ENCODE data around the gene TOR4A.
"Not testable (repeated sequence)": the region's sequence is repeated elsewhere in the genome, so short reads cannot be mapped to it uniquely, and the experiment has no call there.

The TOR4A gene

DNA sequence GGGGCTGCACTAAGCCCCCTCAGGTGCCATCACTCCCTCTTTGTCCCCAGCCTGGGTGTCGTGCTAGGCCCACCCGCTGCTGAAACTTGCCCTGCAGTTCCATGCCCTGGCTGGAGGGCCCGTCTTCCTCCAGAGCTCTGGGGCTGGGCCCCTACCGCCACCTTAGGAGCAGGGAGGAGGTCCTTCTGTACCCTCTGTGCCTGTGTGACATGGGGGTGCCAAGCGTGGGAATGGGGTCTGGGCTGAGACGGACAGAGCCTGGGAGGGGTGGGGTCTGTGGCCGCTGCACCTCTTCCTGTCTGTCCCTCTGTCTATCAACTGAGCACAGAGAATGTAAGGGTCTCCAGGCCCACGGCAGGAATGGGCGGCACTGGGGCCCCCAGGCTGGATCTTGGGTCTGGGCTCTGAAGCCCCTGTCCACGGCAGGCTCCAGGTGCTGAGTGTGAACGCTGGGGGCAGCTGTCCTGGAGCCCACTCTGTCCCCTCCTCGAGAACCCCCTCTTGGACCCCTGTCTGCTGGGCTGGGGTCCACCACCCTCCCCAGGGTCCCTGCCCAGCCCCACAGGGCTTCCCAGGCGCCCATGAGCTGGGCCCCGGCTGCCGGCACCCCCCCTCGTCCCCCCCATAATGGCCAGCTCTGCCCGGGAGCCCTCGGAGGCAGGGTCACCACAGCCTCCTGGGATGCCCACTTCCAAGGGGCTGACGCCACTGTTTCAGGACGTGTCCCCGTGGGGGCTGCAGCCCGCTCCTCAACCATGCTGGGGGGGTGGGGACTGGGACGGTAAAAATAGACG lies 40.4 kb downstream of the TOR4A start:
- no peak for DNase-seq (ENCODE audit: low read depth)

DNA sequence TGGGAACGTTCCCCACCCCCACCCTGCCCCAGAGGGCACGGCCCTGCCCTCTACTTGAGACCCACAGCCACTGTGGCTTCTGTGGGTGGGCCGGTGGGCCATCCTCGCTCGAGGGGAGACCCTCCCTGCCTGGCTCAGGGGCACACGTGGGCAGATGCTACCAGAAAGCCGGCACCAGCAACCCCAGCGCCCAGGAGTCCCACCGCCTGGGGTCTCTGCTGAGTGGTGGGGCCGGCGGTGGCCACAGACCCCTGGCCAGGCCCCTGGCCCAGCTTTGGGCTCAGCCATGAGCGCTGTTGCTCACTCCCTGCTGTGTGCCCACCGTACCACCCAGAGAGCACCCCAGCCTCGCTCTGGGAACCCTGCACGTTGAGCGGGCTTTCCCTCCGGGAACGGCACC lies 41.1 kb downstream of the TOR4A start:
- DNase-seq (ENCODE audit: low read depth): no peak

DNA sequence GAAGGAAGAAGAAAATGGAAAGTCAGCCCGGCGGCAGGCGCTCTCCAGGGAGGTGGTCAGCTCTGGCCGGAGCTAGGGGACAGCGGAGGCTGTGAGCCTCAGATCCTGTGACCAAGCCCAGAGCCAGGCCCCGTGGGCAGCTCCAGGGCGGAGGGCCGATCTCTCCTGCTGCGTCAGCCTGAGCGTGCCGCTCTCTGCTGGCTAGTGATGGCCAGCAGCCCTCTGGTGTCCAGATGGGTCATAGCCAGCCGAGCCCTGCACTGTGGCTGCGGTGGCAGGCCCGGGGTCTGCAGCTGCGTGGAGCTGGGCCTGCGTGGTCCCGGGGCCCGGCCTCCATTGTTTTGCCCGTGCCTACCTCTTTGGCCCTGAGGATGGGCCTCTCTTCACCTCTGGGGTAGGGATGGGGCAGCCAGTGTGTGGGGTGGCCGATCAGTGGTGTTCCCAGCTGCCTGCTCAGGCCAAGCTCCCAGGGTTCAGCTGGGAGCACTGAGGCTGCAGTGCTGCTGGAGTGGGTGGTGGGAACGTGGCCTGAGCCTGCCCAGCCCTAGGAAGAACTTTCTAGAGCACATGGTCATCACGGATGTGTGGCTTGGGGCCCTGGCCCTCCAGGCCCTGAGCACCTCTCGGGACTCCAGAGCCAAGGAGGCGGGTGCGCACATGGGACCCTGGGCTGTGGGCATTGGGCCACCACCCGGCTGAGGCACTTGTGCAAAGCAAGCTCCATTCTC lies 41.6 kb downstream of the TOR4A start:
- no peak for DNase-seq (ENCODE audit: low read depth)

DNA sequence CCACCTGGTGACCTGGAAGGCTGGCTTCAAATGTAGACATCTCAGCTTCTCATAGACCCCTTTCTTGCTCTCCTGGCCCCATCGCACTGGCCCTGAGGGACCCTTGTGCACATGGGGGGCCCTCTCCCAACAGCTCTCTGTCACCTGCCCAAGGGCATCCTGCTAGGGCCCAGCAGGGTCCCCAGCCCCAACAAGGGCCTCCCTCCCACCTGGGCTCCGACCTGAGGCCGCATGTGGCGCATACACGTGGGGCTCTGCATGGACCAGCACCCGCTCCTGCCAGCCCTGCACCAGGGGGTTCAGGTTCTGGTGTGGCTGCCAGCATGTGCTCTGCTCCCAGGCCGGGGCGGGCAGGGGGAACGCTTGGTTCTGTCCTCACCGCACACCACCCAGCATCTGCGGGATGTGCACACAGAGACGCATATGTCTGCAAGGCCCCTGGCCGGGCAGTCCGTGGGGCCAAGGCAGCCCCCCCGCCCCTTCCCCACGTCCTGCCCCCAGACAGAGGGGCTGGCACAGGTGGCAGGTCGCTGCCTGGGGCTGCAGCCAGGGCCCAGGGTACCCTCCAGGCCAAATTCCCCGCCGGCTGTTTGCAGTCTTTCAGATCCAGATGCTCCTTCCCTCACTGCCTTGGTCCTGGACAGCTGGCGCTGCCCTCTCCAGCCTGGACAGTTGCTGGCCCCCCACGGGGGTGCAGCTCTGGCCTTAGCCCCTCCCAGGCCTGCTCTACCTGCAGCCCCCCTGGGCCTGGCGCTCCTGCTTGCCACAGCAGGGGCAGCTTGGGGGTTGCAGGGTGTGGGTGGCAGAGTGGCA lies 42.4 kb downstream of the TOR4A start:
- no peak for DNase-seq (ENCODE audit: low read depth)

DNA sequence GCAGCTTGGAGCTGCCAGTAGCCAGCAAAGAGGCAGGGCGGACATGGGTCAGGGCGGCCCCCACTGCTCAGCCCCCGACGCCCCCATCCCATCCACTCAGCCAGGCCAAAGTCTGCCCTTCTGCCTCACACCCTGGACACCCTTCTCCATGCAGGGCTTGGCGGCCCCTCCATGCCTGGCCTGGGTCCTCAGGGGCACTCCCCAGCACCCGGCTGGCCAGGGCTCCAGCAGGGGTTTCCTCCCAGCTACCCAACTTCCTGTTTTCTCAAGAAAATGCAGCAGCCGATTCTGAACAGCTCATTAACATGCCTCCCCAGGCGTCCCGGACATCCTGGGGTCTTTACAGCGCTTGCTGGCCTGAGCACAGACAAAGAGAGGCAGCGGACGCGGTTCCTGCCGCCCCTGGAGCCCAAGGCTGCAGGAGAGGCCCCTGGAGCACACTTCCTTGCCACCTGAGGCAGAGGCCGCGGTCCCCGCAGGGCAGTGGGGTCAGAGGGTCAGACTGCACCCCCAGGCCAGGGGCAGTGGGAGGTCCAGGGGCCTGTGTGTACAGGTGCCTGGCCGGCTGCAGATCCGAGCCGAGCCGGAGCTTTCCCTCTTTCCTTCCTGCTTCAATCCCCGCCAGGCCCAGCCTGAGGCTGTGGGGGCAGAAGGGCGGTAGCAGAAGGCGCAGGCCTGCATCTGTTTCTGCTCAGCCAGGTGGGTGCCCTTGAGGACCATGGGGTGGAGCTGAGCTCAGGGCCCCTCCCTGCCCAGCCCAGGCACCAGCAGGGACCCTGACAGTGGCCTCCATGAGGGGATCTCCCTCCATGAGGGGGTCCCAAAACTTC lies 43.2 kb downstream of the TOR4A start:
- DNase-seq (ENCODE audit: low read depth): no peak

DNA sequence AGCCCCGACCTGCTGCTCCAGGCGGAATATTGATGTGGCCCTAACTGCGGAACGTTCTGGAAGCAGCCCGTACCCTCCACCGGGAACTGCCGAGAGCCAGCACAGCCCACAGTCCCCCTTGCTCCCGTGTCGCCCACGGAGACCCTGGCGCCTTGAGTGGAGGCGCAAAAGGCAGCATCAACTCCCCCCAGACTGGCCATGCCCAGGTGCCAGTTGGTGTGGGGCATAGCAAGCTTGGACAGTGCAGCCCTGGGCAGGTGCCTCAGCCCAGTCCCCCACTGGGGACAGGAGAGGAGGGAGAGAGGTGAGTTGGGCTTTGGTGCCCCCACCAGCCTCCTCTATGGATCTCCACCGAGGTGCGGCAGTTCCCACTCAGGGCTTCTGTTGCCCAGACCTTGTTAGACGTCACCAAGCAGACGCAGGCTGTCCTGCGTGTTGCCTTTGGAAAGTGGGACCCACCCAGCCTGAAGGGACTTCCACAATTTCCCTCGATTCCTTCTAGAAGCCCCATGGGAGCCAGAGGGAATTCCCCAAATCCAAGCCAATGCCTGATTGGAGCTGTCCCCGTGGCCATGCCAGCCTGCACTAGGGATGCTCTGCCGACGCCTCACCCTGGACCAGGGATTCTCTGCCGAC lies 44.3 kb downstream of the TOR4A start:
- no peak for DNase-seq (ENCODE audit: low read depth)

DNA sequence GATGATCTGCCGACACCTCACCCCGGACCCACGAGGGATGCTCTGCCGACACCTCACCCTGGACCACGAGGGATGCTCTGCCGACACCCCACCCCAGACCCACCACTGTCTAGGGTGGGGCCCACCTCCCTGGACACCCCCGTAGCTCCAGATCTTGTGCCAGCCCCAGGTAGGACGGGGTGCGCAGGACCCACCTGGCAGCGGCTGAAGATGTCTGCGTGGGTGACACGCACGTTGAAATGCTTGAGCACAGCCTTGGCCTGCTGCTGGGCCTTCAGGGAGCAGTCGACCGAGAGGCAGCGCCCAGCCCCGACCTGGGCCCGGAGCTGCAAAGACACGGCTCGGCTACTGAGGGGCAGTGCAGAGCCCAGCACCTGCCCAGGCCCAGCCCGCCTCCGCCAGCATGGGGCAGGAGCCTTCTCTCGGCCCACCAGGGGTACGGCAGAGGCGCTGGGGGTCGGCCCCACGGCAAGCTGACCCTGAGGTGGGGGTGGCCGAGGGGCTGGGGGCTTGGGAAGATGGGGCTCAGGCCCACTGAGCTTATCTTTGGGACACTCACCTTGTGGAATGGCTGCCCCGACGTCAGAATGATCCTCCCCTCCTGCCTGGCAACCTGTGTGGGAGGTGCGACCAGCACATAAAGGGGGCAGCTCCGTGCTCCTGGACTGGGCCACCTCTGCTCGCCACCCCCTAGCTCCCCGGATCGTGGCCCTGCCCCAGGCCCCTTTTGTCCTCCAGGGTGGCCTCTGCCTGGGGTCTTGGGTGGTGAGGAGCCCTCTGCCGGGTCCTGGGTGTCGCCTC lies 46.2 kb downstream of the TOR4A start:
- no peak for DNase-seq (ENCODE audit: low read depth)

DNA sequence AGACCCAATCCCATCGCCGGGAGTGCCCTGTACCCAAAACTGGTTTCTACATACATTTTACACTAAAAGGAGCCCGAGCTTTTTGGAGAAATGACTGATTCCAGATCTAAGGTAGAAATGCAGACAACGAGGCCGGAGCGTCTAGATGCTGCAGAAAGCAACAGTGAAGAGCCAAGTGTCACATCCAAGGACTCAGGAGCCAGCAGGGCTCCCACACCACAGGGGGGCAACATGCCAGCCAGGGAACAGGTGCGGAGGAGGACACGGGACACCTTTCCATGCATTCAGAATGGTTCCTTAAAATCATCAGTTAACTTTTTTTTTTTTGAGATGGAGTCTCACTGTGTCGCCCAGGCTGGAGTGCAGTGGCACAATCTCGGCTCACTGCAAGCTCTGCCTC lies 47.6 kb downstream of the TOR4A start:
- no peak for DNase-seq (ENCODE audit: low read depth)

DNA sequence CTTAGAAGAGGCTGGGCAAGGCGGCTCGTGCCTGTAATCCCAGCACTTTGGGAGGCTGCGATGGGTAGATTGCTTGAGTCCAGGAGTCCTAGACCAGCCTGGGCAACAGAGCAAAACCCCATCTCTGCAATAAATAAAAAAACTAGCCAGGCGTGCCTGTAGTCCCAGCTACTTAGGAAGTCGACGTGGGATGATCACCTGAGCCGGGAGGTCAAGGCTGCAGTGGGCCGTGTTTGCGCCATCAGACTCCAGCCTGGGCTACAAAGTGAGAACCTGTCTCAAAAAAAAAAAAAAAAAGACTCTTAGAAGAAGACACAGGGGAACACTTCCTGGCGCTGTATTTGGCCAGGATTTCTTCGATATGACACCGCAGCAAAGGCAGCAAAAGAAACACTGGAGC lies 48.3 kb downstream of the TOR4A start:
- DNase-seq (ENCODE audit: low read depth): no peak

DNA sequence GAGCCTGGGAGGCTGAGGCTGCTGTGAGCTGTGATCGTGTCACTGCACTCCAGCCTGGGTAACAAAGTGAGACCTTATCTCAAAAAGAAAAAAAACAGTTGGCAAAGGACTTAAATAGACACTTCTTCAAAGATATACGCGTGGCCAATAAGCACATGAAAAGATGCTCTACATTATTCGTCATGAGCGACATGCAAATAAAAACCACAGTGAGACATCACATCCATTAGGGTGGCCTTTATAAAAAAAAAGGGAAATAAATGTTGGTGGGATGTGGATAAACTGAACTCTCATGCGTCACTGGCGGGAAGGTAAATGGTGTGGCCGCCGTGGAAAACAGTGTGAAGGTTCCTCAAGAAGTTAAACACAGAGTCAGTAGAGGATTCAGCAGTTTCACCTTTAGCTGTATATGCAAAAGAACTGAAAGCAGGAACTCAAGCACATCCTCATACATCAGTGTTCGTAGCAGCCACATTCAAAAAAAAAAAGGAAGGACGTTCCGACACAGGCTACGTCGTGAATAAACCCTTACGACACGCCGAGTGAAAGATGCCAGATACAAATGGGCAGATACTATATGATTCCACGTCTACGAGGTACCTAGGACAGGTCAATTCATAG lies 49.0 kb downstream of the TOR4A start:
- DNase-seq (ENCODE audit: low read depth): no peak

DNA sequence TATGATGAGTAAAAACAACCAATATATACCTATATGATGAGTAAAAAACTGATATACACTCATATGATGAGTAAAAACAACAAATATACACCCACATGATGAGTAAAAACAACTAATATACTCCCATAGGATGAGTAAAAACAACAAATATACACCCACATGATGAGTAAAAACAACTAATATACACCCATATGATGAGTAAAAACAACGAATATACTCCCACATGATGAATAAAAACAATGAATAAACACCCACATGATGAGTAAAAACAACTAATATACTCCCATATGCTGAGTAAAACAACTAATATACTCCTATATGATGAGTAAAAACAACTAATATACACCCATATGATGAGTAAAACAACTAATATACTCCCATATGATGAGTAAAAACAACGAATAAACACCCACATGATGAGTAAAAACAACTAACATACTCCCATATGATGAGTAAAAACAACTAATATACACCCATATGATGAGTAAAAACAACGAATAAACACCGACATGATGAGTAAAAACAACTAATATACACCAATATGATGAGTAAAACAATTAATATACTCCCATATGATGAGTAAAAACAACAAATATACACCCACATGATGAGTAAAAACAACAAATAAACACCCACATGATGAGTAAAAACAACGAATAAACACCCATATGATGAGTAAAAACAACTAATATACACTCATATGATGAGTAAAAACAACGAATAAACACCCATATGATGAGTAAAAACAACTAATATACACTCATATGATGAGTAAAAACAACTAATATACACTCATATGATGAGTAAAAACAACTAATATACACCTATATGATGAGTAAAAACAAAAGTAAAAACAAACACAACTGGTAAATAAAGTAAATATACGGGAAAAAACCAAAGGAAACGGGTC lies 50.4 kb downstream of the TOR4A start:
- not testable (repeated sequence) for DNase-seq (ENCODE audit: low read depth)

DNA sequence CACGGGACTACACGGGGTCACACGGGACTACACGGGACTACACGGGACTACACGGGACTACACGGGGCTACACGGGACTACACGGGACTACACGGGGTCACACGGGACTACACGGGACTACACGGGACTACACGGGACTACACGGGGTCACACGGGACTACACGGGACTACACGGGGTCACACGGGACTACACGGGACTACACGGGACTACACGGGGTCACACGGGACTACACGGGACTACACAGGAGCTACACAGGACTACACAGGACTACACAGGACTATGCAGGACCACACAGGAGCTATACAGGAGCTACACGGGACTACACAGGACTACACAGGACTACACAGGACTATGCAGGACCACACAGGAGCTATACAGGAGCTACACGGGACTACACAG lies 52.1 kb downstream of the TOR4A start:
- DNase-seq (ENCODE audit: low read depth): not testable (repeated sequence)

DNA sequence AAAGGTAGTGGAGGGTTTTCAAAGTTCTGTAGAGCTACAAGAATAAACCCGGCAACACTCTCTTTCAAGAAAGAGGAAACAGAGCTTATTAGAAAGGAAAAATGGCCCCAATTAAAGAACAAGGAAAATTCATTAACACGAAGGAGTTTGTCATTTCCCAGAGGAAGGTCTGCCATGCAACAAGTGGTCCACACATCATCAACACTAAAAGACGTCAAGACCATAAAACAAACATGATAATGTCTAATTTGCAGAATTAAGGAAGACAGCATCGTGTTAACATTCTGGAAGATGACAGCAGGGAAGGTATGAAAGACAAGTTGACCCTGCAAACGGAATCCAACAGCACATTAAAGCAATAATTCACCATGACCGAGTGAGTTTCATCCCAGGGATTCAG lies 53.2 kb downstream of the TOR4A start:
- no peak for DNase-seq (ENCODE audit: low read depth)

DNA sequence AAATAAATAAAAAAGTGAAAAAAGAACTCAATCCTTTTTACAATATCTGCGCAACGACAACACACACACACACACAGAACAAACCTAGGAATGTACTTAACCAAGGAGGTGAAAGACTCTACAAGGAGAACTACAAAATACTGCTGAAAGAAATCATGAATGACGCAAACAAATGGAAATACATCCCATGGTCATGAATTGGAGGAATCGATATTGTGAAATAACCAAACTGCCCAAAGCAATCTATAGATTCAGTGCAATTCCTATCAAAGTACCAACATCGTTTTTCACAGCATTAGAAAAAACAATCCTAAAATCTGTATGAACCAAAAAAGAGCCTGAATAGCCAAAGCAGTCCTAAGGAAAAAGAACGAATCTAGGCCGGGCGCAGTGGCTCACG lies 54.4 kb downstream of the TOR4A start:
- no peak for DNase-seq (ENCODE audit: low read depth)
